Measurements from ENCODE around the gene EXOSC10. TPM values are rescaled to one million over a fixed set of nuclear protein-coding genes. Genes with fewer than 3 reads are reported as not detected.
A peak's percentile ranks its signal among the peaks of the same experiment; 100 is the strongest.
"Not testable (repeated sequence)": the region's sequence is repeated elsewhere in the genome, so short reads cannot be mapped to it uniquely, and the experiment has no call there.

EXOSC10 gene
- total and polyA plus RNA-seq, 2 experiments from 2014 or later = 55.5 to 72.9 TPM

DNA sequence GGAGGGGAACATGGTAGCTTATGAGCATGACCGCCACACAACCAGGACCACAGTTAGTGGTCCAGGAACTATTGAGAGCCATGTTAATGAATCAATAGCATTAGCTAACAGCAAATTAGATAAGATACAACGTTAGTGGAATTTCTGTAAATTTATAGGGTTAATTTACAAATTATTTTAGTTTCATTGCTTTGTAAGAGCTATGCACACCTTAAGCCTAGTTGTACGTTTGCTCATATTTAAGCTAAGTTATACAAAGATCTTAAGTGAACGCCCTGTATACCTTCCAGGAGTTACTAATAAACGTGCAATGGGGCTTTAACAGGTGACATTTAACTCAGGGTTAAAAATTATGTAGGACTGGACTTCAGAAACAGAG is 749 bp downstream of the EXOSC10 start:
- Histone ChIP-seq H3K4me3 (peak overlapping the region; percentile 99), H3K36me3 (ENCODE audit: insufficient read depth) (peaks cover 29% of the 10 kb centered on the region), H3K9me2 (ENCODE audit: insufficient read depth) (no peaks in the 10 kb centered on the region), H3K27me3 (ENCODE audit: insufficient read depth) (no peaks in the 10 kb centered on the region), H3K79me2 (replicated peaks; ENCODE audit: insufficient read depth) (peaks cover 21% of the 10 kb centered on the region), H4K20me1 (replicated peaks; ENCODE audit: insufficient read depth) (peaks cover 13% of the 10 kb centered on the region), H3F3A (replicated peaks; ENCODE audit: low read depth) (no peaks in the 10 kb centered on the region), H2AFZ (peak overlapping the region; percentile 95), H3K4me1 (ENCODE audit: insufficient read depth) (peaks cover 7% of the 10 kb centered on the region), H3K27ac (ENCODE audit: low read depth) (0 out of 2 replicates have a peak overlapping the region, but pooled peaks have one; percentile 90), H3K4me2 (peak overlapping the region; percentile 94)
- H3K27ac Mint-ChIP-seq = peak overlapping the region; percentile 53
- H3K36me3 Mint-ChIP-seq (ENCODE audit: low read depth) = peaks cover 40% of the 10 kb centered on the region
- peaks cover 4% of the 10 kb centered on the region for H3K4me1 Mint-ChIP-seq
- no peaks in the 10 kb centered on the region for H3K9me3 Mint-ChIP-seq
- H3K4me3 Mint-ChIP-seq = peak overlapping the region; percentile 94
- DNase-seq (ENCODE audit: low spot score) (no peak), ATAC-seq (no peak)
- peaks cover 1% of the 10 kb centered on the region for H3K27me3 Mint-ChIP-seq (ENCODE audit: insufficient read depth, low read depth, poor library complexity)
- TF ChIP-seq ZNF114 (CRISPR knock-in tag; IDR thresholded peaks at IDR 0.05) = no peak
- TF ChIP-seq ZNF331 (CRISPR knock-in tag; IDR thresholded peaks at IDR 0.05; ENCODE audit: low read depth) = no peak
- TF ChIP-seq, protein P1, sequence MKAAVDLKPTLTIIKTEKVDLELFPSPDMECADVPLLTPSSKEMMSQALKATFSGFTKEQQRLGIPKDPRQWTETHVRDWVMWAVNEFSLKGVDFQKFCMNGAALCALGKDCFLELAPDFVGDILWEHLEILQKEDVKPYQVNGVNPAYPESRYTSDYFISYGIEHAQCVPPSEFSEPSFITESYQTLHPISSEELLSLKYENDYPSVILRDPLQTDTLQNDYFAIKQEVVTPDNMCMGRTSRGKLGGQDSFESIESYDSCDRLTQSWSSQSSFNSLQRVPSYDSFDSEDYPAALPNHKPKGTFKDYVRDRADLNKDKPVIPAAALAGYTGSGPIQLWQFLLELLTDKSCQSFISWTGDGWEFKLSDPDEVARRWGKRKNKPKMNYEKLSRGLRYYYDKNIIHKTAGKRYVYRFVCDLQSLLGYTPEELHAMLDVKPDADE (IDR thresholded peaks at IDR 0.05) = no peak
- TF ChIP-seq POLR2AphosphoS5 (IDR thresholded peaks at IDR 0.05; ENCODE audit: low read depth) = no peak
- TF ChIP-seq EZH2 (IDR thresholded peaks at IDR 0.05; ENCODE audit: low read depth, unreplicated experiment) = no peak
- no peak for TF ChIP-seq EZH2phosphoT487 (IDR thresholded peaks at IDR 0.05; ENCODE audit: unreplicated experiment)
- TF ChIP-seq, protein P2, sequence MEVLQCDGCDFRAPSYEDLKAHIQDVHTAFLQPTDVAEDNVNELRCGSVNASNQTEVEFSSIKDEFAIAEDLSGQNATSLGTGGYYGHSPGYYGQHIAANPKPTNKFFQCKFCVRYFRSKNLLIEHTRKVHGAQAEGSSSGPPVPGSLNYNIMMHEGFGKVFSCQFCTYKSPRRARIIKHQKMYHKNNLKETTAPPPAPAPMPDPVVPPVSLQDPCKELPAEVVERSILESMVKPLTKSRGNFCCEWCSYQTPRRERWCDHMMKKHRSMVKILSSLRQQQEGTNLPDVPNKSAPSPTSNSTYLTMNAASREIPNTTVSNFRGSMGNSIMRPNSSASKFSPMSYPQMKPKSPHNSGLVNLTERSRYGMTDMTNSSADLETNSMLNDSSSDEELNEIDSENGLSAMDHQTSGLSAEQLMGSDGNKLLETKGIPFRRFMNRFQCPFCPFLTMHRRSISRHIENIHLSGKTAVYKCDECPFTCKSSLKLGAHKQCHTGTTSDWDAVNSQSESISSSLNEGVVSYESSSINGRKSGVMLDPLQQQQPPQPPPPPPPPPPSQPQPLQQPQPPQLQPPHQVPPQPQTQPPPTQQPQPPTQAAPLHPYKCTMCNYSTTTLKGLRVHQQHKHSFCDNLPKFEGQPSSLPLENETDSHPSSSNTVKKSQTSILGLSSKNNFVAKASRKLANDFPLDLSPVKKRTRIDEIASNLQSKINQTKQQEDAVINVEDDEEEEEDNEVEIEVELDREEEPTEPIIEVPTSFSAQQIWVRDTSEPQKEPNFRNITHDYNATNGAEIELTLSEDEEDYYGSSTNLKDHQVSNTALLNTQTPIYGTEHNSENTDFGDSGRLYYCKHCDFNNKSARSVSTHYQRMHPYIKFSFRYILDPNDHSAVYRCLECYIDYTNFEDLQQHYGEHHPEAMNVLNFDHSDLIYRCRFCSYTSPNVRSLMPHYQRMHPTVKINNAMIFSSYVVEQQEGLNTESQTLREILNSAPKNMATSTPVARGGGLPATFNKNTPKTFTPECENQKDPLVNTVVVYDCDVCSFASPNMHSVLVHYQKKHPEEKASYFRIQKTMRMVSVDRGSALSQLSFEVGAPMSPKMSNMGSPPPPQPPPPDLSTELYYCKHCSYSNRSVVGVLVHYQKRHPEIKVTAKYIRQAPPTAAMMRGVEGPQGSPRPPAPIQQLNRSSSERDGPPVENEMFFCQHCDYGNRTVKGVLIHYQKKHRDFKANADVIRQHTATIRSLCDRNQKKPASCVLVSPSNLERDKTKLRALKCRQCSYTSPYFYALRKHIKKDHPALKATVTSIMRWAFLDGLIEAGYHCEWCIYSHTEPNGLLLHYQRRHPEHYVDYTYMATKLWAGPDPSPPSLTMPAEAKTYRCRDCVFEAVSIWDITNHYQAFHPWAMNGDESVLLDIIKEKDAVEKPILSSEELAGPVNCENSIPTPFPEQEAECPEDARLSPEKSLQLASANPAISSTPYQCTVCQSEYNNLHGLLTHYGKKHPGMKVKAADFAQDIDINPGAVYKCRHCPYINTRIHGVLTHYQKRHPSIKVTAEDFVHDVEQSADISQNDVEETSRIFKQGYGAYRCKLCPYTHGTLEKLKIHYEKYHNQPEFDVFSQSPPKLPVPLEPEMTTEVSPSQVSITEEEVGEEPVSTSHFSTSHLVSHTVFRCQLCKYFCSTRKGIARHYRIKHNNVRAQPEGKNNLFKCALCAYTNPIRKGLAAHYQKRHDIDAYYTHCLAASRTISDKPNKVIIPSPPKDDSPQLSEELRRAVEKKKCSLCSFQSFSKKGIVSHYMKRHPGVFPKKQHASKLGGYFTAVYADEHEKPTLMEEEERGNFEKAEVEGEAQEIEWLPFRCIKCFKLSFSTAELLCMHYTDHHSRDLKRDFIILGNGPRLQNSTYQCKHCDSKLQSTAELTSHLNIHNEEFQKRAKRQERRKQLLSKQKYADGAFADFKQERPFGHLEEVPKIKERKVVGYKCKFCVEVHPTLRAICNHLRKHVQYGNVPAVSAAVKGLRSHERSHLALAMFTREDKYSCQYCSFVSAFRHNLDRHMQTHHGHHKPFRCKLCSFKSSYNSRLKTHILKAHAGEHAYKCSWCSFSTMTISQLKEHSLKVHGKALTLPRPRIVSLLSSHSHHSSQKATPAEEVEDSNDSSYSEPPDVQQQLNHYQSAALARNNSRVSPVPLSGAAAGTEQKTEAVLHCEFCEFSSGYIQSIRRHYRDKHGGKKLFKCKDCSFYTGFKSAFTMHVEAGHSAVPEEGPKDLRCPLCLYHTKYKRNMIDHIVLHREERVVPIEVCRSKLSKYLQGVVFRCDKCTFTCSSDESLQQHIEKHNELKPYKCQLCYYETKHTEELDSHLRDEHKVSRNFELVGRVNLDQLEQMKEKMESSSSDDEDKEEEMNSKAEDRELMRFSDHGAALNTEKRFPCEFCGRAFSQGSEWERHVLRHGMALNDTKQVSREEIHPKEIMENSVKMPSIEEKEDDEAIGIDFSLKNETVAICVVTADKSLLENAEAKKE (CRISPR knock-in tag; IDR thresholded peaks at IDR 0.05) = no peak

DNA sequence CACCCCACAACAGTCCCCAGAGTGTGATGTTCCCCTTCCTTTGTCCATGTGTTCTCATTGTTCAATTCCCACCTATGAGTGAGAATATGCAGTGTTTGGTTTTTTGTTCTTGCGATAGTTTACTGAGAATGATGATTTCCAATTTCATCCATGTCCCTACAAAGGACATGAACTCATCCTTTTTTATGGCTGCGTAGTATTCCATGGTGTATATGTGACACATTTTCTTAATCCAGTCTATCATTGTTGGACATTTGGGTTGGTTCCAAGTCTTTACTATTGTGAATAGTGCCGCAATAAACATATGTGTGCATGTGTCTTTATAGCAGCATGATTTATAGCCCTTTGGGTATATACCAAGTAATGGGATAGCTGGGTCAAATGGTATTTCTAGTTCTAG is 15.9 kb downstream of the EXOSC10 start:
- not testable (repeated sequence) for H3K4me3 Mint-ChIP-seq; H2AFZ ChIP-seq; H3K4me1 ChIP-seq (ENCODE audit: insufficient read depth); H3K27ac ChIP-seq (ENCODE audit: low read depth); H3K4me1 Mint-ChIP-seq; H3K27ac Mint-ChIP-seq; H3F3A ChIP-seq (replicated peaks; ENCODE audit: low read depth); DNase-seq (ENCODE audit: low spot score); H3K9me3 Mint-ChIP-seq; H3K27me3 Mint-ChIP-seq (ENCODE audit: insufficient read depth, low read depth, poor library complexity); H3K9me2 ChIP-seq (ENCODE audit: insufficient read depth); ATAC-seq; H4K20me1 ChIP-seq (replicated peaks; ENCODE audit: insufficient read depth); H3K79me2 ChIP-seq (replicated peaks; ENCODE audit: insufficient read depth); H3K27me3 ChIP-seq (ENCODE audit: insufficient read depth); H3K4me2 ChIP-seq; H3K4me3 ChIP-seq
- peaks cover 80% of the 10 kb centered on the region for H3K36me3 Mint-ChIP-seq (ENCODE audit: low read depth)
- H3K36me3 ChIP-seq (ENCODE audit: insufficient read depth) = peaks cover 83% of the 10 kb centered on the region
